Naive thymus-derived CD4-positive, alpha-beta T cell (primary cell): ENCODE data around the gene OTULINL. TPM values are rescaled to one million over a fixed set of nuclear protein-coding genes. Genes with fewer than 3 reads are reported as not detected.

ENCODE experiments used
- ATAC-seq: fragments of 150-1000 bp; cut with Tn5 transposase; 2 replicates; pipeline ENCODE4 v1.10.0; 2021; ENCODE audit warnings: mild to moderate bottlenecking, moderate library complexity
- CTCF ChIA-PET: fragments of 350-600 bp; sonication (Branson Sonifier 250); formaldehyde crosslinking; loops from one replicate; lab custom pipeline; 2021; ENCODE audit warnings: antibody characterized with exemption; lab: Charles Lee
- POLR2A ChIA-PET: fragments of 350-600 bp; sonication (Branson Sonifier 250); formaldehyde crosslinking; loops from one replicate; lab custom pipeline; 2021; ENCODE audit warnings: antibody characterized with exemption, inconsistent platforms; lab: Charles Lee
- DNase-seq, 9 donors: peaks; one replicate each; pipeline versions ENCODE4 v3.0.0 to v3.0.0-alpha.2; 2020 to 2022; ENCODE audit warnings: mixed read lengths in 1 of 9
- H3K27ac ChIP-seq: one replicate; pipeline ENCODE4 v1.7.0; 2013; ENCODE audit warnings: mild to moderate bottlenecking, low read depth, low read length, moderate library complexity
- H3K27me3 ChIP-seq, 2 donors: one replicate each; pipeline ENCODE4 v1.7.0; 2013; ENCODE audit warnings: low read length in 2 of 2, mild to moderate bottlenecking in 2 of 2, moderate library complexity in 2 of 2; ENCODE audit not compliant: control insufficient read depth in 2 of 2, insufficient read depth in 2 of 2
- H3K36me3 ChIP-seq, 3 experiments: 1 replicate in 2 of 3; 2 replicates in 1 of 3; pipeline ENCODE4 v1.7.0; 2013; ENCODE audit warnings: low read length in 3 of 3, mild to moderate bottlenecking in 3 of 3, moderate library complexity in 1 of 3; ENCODE audit not compliant: insufficient read depth in 3 of 3, control insufficient read depth in 2 of 3
- H3K4me1 ChIP-seq, 2 donors: one replicate each; pipeline ENCODE4 v1.7.0; 2013; ENCODE audit warnings: low read length in 2 of 2, mild to moderate bottlenecking in 2 of 2, moderate library complexity in 1 of 2; ENCODE audit not compliant: control insufficient read depth in 2 of 2, insufficient read depth in 2 of 2
- H3K4me3 ChIP-seq: 2 replicates; pipeline ENCODE4 v1.7.0; 2013; ENCODE audit warnings: mild to moderate bottlenecking, low read length
- H3K9me3 ChIP-seq, 3 experiments: 1 replicate in 2 of 3; 2 replicates in 1 of 3; pipeline ENCODE4 v1.7.0; 2013; ENCODE audit warnings: low read length in 3 of 3; ENCODE audit not compliant: control insufficient read depth in 2 of 3
- H3K27ac Mint-ChIP-seq, 9 donors: one replicate each; pipeline ENCODE4 v1.8.0; 2020 to 2022; ENCODE audit warnings: mixed read lengths in 9 of 9, mild to moderate bottlenecking in 8 of 9, moderate library complexity in 5 of 9, inconsistent platforms in 2 of 9
- H3K27me3 Mint-ChIP-seq, 5 donors: one replicate each; pipeline ENCODE4 v1.8.0; 2021 to 2022; ENCODE audit warnings: mixed read lengths in 5 of 5, mild to moderate bottlenecking in 1 of 5
- H3K36me3 Mint-ChIP-seq, 5 donors: one replicate each; pipeline ENCODE4 v1.8.0; 2020 to 2022; ENCODE audit warnings: mixed read lengths in 5 of 5, mild to moderate bottlenecking in 3 of 5, inconsistent platforms in 1 of 5
- H3K4me1 Mint-ChIP-seq, 7 donors: one replicate each; pipeline ENCODE4 v1.8.0; 2020 to 2022; ENCODE audit warnings: mixed read lengths in 7 of 7, mild to moderate bottlenecking in 3 of 7, inconsistent platforms in 1 of 7
- H3K4me3 Mint-ChIP-seq, 10 donors: one replicate each; pipeline ENCODE4 v1.8.0; 2020 to 2022; ENCODE audit warnings: mild to moderate bottlenecking in 10 of 10, mixed read lengths in 10 of 10, moderate library complexity in 6 of 10, inconsistent platforms in 2 of 10
- H3K9me3 Mint-ChIP-seq, 11 donors: one replicate each; pipeline ENCODE4 v1.8.0; 2020 to 2022; ENCODE audit warnings: mixed read lengths in 11 of 11, mild to moderate bottlenecking in 4 of 11, inconsistent platforms in 1 of 11, moderate library complexity in 1 of 11
- intact Hi-C, 2 donors: fragments of 100-400 bp; cut with micrococcal nuclease; formaldehyde crosslinking; loops; one replicate each; pipeline ENCODE4 v1.15.1; 2023
- polyA plus RNA-seq, 2 donors: library from polyadenylated mRNA; unstranded; fragments of 300-500 nt; fragmentation: Illumina TruSeq; gene quantifications; one replicate each; pipeline ENCODE4 v1.2.3, GENCODE V29; 2021
- total RNA-seq, 6 experiments: library from RNA in 5 of 6; stranded (reverse) in 5 of 6; gene quantifications; 1 replicate in 5 of 6; 2 replicates in 1 of 6; pipeline ENCODE4 v1.2.3 and lab custom pipeline; 2021 to 2026

Gene OTULINL
- total and polyA plus RNA-seq, 7 experiments from 2014 or later: 25.7 to 44.7 (median 31.9) TPM

GRCh38 chr5:14560091-14560595 is 21.4 kb upstream of the OTULINL start:
- intact Hi-C loops: loop anchor here in 1 of 2 donors (5.0 kb wide), 1 partner anchor 37 kb away; no protein-coding TSS in a partner anchor

GRCh38 chr5:14561741-14562140 is 19.9 kb upstream of the OTULINL start:
- H3K27me3 ChIP-seq: no peaks in the 10 kb centered on the region
- intact Hi-C loops: loop anchor here in 1 of 2 donors (5.0 kb wide), 1 partner anchor 36 kb away; no protein-coding TSS in a partner anchor
- no peak for DNase-seq
- H3K27me3 Mint-ChIP-seq: peaks cover 0 to 3% (median 0%) of the 10 kb centered on the region in 5 donors
- peaks cover 0 to 14% of the 10 kb centered on the region in 2 donors for H3K4me1 ChIP-seq
- H3K36me3 Mint-ChIP-seq: no peaks in the 10 kb centered on the region
- no peak overlapping the region for H3K27ac ChIP-seq
- H3K4me3 Mint-ChIP-seq: no peak overlapping the region
- H3K27ac Mint-ChIP-seq: peak overlapping the region in 2 of 9 donors; percentile 51 to 74
- H3K36me3 ChIP-seq: no peaks in the 10 kb centered on the region
- POLR2A ChIA-PET: no interaction called here
- no peaks in the 10 kb centered on the region for H3K9me3 ChIP-seq
- ATAC-seq: no peak
- CTCF ChIA-PET: interaction anchor here (0.8 kb wide), 1 partner anchor 57 kb away, joined by 3 read pairs; no protein-coding TSS in a partner anchor
- H3K4me1 Mint-ChIP-seq: peaks cover 12 to 39% (median 25%) of the 10 kb centered on the region in 7 donors
- H3K4me3 ChIP-seq: no peak overlapping the region
- peaks cover 0 to 2% (median 0%) of the 10 kb centered on the region in 11 donors for H3K9me3 Mint-ChIP-seq

More at GRCh38 chr5:14560091-14560595, 21.4 kb upstream of the OTULINL start:
- H3K4me1 Mint-ChIP-seq: peaks cover 12 to 39% (median 25%) of the 10 kb centered on the region in 7 donors
- CTCF ChIA-PET: interaction anchor here (0.9 kb wide), 1 partner anchor 22 kb away, joined by 3 read pairs; no protein-coding TSS in a partner anchor
- Histone ChIP-seq H3K9me3 (no peaks in the 10 kb centered on the region), H3K4me1 (peaks cover 0 to 14% of the 10 kb centered on the region in 2 donors), H3K36me3 (no peaks in the 10 kb centered on the region), H3K27ac (no peak overlapping the region), H3K27me3 (no peaks in the 10 kb centered on the region), H3K4me3 (peak overlapping the region; percentile 6)
- peak; percentile 81 for ATAC-seq
- H3K9me3 Mint-ChIP-seq: peaks cover 0 to 4% (median 0%) of the 10 kb centered on the region in 11 donors
- DNase-seq: peak in 6 of 9 donors; percentile 19 to 47 (median 32)
- H3K27ac Mint-ChIP-seq: peak overlapping the region; percentile 24 to 90 (median 82)
- H3K36me3 Mint-ChIP-seq: no peaks in the 10 kb centered on the region
- POLR2A ChIA-PET: interaction anchor here (1.3 kb wide), 1 partner anchor 34 kb away, joined by 3 read pairs; no protein-coding TSS in a partner anchor
- H3K4me3 Mint-ChIP-seq: peak overlapping the region; percentile 56 to 89 (median 72)
- peaks cover 0 to 3% (median 0%) of the 10 kb centered on the region in 5 donors for H3K27me3 Mint-ChIP-seq

GRCh38 chr5:14568333-14568732 is 13.3 kb upstream of the OTULINL start:
- intact Hi-C loops: no loop called here
- H3K4me3 Mint-ChIP-seq: no peak overlapping the region
- no peaks in the 10 kb centered on the region for H3K4me1 ChIP-seq
- H3K27ac ChIP-seq: no peak overlapping the region
- H3K36me3 Mint-ChIP-seq: no peaks in the 10 kb centered on the region
- H3K36me3 ChIP-seq: no peaks in the 10 kb centered on the region
- ChIA-PET CTCF (interaction anchor here (0.8 kb wide), 1 partner anchor 14 kb away, joined by 3 read pairs; no protein-coding TSS in a partner anchor), POLR2A (interaction anchor here (0.6 kb wide), 1 partner anchor 24 kb away, joined by 4 read pairs; no protein-coding TSS in a partner anchor)
- peak overlapping the region in 1 of 9 donors; percentile 22 for H3K27ac Mint-ChIP-seq
- H3K4me3 ChIP-seq: no peak overlapping the region
- peaks cover 0 to 3% (median 0%) of the 10 kb centered on the region in 5 donors for H3K27me3 Mint-ChIP-seq
- H3K9me3 Mint-ChIP-seq: peaks cover 0 to 7% (median 0%) of the 10 kb centered on the region in 11 donors
- ATAC-seq (no peak), DNase-seq (no peak)
- H3K27me3 ChIP-seq: no peaks in the 10 kb centered on the region
- no peaks in the 10 kb centered on the region for H3K4me1 Mint-ChIP-seq
- no peaks in the 10 kb centered on the region for H3K9me3 ChIP-seq

GRCh38 chr5:14569948-14570691 is 11.5 kb upstream of the OTULINL start:
- POLR2A ChIA-PET: interaction anchor here (1.3 kb wide), 1 partner anchor 12 kb away, joined by 5 read pairs; the partner anchor contains the start of gene OTULINL
- H3K27ac ChIP-seq: no peak overlapping the region

DNA sequence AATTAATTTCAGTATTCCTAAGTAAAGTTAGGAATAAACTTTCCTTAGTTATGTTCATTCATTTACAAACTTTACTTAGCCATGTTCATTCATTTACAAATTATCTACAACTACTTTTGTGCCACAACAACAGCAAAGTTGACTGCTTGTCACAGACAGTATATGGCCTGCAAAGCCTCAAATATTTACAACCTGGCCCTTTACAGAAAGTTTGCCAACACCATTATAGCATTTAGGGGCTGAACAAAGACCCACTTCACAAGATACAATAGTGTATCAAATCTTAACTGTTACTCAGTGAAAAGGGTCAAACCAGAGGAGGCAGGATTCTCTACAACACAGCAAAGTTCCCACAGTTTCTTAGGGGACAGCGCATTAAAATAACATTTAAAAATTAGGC is 9.7 kb upstream of the OTULINL start:
- no peaks in the 10 kb centered on the region for H3K27me3 Mint-ChIP-seq
- ATAC-seq: no peak
- Histone ChIP-seq H3K4me3 (no peak overlapping the region), H3K27me3 (no peaks in the 10 kb centered on the region), H3K4me1 (no peaks in the 10 kb centered on the region), H3K9me3 (no peaks in the 10 kb centered on the region), H3K27ac (no peak overlapping the region), H3K36me3 (no peaks in the 10 kb centered on the region)
- no peak for DNase-seq
- no peak overlapping the region for H3K27ac Mint-ChIP-seq
- intact Hi-C loops: no loop called here
- no peaks in the 10 kb centered on the region for H3K36me3 Mint-ChIP-seq
- ChIA-PET POLR2A (interaction anchor here (0.7 kb wide), 1 partner anchor 14 kb away, joined by 3 read pairs; no protein-coding TSS in a partner anchor), CTCF (no interaction called here)
- H3K4me3 Mint-ChIP-seq: no peak overlapping the region
- peaks cover 0 to 7% (median 0%) of the 10 kb centered on the region in 11 donors for H3K9me3 Mint-ChIP-seq
- H3K4me1 Mint-ChIP-seq: peaks cover 0 to 4% (median 0%) of the 10 kb centered on the region in 7 donors

More at GRCh38 chr5:14569948-14570691, 11.5 kb upstream of the OTULINL start:
- Mint-ChIP-seq H3K4me3 (no peak overlapping the region), H3K9me3 (peaks cover 0 to 7% (median 0%) of the 10 kb centered on the region in 11 donors), H3K27ac (no peak overlapping the region), H3K27me3 (no peaks in the 10 kb centered on the region), H3K4me1 (peaks cover 0 to 4% (median 0%) of the 10 kb centered on the region in 7 donors), H3K36me3 (no peaks in the 10 kb centered on the region)
- Histone ChIP-seq H3K4me3 (no peak overlapping the region), H3K36me3 (no peaks in the 10 kb centered on the region), H3K4me1 (no peaks in the 10 kb centered on the region), H3K9me3 (no peaks in the 10 kb centered on the region), H3K27me3 (no peaks in the 10 kb centered on the region)
- no peak for DNase-seq
- intact Hi-C loops: no loop called here
- ATAC-seq: no peak
- CTCF ChIA-PET: no interaction called here

DNA sequence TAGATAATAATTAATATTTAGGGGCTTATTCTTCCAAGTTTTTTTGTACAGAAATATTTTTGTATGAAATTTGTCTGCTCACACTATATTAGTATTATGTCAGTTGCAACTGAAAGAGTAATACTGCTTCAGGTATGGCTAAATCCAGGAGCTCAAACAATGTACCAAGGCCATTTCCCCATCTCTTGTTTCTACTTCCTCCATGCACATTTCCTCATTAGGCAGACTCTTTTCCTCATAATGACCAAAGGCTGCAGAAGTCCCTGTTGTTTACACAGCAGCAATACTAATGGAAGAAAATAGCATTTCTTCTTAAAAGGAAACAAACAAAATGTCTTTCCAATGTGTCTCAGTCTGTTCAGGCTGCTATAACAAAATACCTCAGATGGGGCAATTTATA is 9.2 kb upstream of the OTULINL start:
- no peak overlapping the region for H3K4me3 ChIP-seq
- no peak for DNase-seq
- H3K27ac ChIP-seq: no peak overlapping the region
- no peak overlapping the region for H3K27ac Mint-ChIP-seq
- no peaks in the 10 kb centered on the region for H3K36me3 ChIP-seq
- intact Hi-C loops: no loop called here
- H3K27me3 ChIP-seq: no peaks in the 10 kb centered on the region
- peaks cover 0 to 4% (median 0%) of the 10 kb centered on the region in 7 donors for H3K4me1 Mint-ChIP-seq
- no peaks in the 10 kb centered on the region for H3K27me3 Mint-ChIP-seq
- no peak for ATAC-seq
- no peaks in the 10 kb centered on the region for H3K9me3 ChIP-seq
- ChIA-PET CTCF (no interaction called here), POLR2A (no interaction called here)
- no peak overlapping the region for H3K4me3 Mint-ChIP-seq
- H3K36me3 Mint-ChIP-seq: no peaks in the 10 kb centered on the region
- H3K4me1 ChIP-seq: no peaks in the 10 kb centered on the region
- H3K9me3 Mint-ChIP-seq: peaks cover 0 to 2% (median 0%) of the 10 kb centered on the region in 11 donors
